Gastroesophageal sphincter (tissue), 4 donors: ENCODE data around the gene TMEM151A. TPM values are rescaled to one million over a fixed set of nuclear protein-coding genes. Genes with fewer than 3 reads are reported as not detected.
"Not testable (repeated sequence)": the region's sequence is repeated elsewhere in the genome, so short reads cannot be mapped to it uniquely, and the experiment has no call there.

ENCODE experiments used
- ATAC-seq: fragments of 150-250 bp; one replicate; pipeline ENCODE4 v1.9.1; 2016; ENCODE audit warnings: mild to moderate bottlenecking, moderate library complexity
- H3K27ac ChIP-seq, 4 donors: fragments of 200-600 bp; sonication (generic) in 3 of 4; 1 replicate in 3 of 4; 2 replicates in 1 of 4; pipeline ENCODE4 v1.5.1; 2016 to 2019
- H3K27me3 ChIP-seq: fragments of 200-600 bp; sonication (generic); one replicate; pipeline ENCODE4 v1.5.1; 2019
- H3K36me3 ChIP-seq, 2 donors: fragments of 200-600 bp; sonication (generic); one replicate each; pipeline ENCODE4 v1.5.1; 2019; ENCODE audit warnings: control low read depth in 1 of 2
- H3K4me1 ChIP-seq, 3 donors: fragments of 200-600 bp; sonication (generic); 1 replicate in 2 of 3; 2 replicates in 1 of 3; pipeline ENCODE4 v1.5.1; 2016 to 2019; ENCODE audit warnings: control low read depth in 2 of 3
- H3K4me3 ChIP-seq, 2 donors: fragments of 200-600 bp; sonication (generic); one replicate each; pipeline ENCODE4 v1.5.1; 2019; ENCODE audit warnings: mild to moderate bottlenecking in 1 of 2, moderate library complexity in 1 of 2
- H3K9me3 ChIP-seq, 3 donors: fragments of 200-600 bp; sonication (generic); one replicate each; pipeline ENCODE4 v1.5.1; 2017 to 2019; ENCODE audit warnings: control low read depth in 2 of 3
- CTCF ChIP-seq, 4 experiments: fragments of 200-600 bp in 2 of 4; fragments of 450-650 bp in 2 of 4; sonication (generic) in 1 of 4; IDR thresholded peaks; one replicate each; pipeline ENCODE4 v1.5.1; 2017 to 2019; ENCODE audit warnings: antibody characterized with exemption in 4 of 4, mild to moderate bottlenecking in 2 of 4, moderate library complexity in 2 of 4
- EP300 ChIP-seq: sonication (generic); formaldehyde crosslinking; IDR thresholded peaks from one replicate; pipeline ENCODE4 v1.6.1; 2017; ENCODE audit warnings: antibody characterized with exemption, mild to moderate bottlenecking
- POLR2A ChIP-seq, 2 donors: fragments of 450-650 bp; IDR thresholded peaks; one replicate each; pipeline ENCODE4 v1.6.1; 2017; ENCODE audit warnings: antibody characterized with exemption in 2 of 2, mild to moderate bottlenecking in 2 of 2, moderate library complexity in 1 of 2
- POLR2AphosphoS5 ChIP-seq: sonication (generic); formaldehyde crosslinking; IDR thresholded peaks from one replicate; pipeline ENCODE4 v1.6.1; 2017; ENCODE audit warnings: antibody characterized with exemption
- WGBS, 2 donors: methylation state at CpG; one replicate each; pipeline ENCODE4 v1.1.5; 2018; ENCODE audit warnings: low coverage in 1 of 2; 5-methylcytosine and 5-hydroxymethylcytosine counted together
- total RNA-seq, 4 donors: library from RNA; depleted of rRNA; stranded (reverse); fragments of >200 nt; gene quantifications; one replicate each; pipeline ENCODE4 v1.1.0, GENCODE V29; 2016

TMEM151A gene
- total RNA-seq, 4 donors from 2014 or later = 0.66 TPM; not detected in 3

DNA sequence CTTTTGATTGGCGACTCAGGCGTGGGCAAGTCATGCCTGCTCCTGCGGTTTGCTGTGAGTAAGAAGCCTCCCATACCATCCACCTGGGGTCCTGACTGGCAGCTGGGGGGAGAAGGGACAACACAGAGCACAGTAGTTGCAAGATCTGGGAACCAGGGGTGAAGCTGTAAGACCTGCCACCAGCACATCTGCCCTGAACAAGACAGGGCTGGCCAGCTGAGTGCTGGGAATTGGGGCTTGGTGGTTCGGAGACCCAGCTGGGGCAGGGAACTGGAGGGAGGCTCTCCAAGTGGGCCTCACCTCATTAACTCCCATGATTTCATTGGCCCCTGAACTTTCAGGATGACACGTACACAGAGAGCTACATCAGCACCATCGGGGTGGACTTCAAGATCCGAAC, 19.9 kb upstream of the TMEM151A start:
- Histone ChIP-seq H3K4me1 (peaks cover 0 to 36% (median 16%) of the 10 kb centered on the region in 3 donors), H3K4me3 (no peak overlapping the region), H3K27ac (no peak overlapping the region), H3K9me3 (no peaks in the 10 kb centered on the region), H3K36me3 (peaks cover 0 to 62% of the 10 kb centered on the region in 2 donors), H3K27me3 (no peaks in the 10 kb centered on the region)
- TF ChIP-seq EP300 (no peak), CTCF (IDR thresholded peaks at IDR 0.05) (no peak), POLR2AphosphoS5 (no peak), POLR2A (IDR thresholded peaks at IDR 0.05) (no peak)
- no peak for ATAC-seq
- WGBS, 2 donors = 75% methylated on average over 5 of the region's 7 CpGs; no CpG with 5 or more reads in 1 of the 2 donors

- Histone ChIP-seq H3K36me3 (peaks cover 0 to 66% of the 10 kb centered on the region in 2 donors), H3K4me3 (no peak overlapping the region), H3K27me3 (no peaks in the 10 kb centered on the region), H3K4me1 (peaks cover 0 to 35% (median 15%) of the 10 kb centered on the region in 3 donors), H3K9me3 (no peaks in the 10 kb centered on the region), H3K27ac (no peak overlapping the region)
- TF ChIP-seq POLR2A (IDR thresholded peaks at IDR 0.05) (no peak), CTCF (IDR thresholded peaks at IDR 0.05) (no peak), EP300 (no peak), POLR2AphosphoS5 (no peak)
- 86% methylated on average over 1 of the region's 2 CpGs; no CpG with 5 or more reads in 1 of the 2 donors for WGBS, 2 donors
- ATAC-seq = no peak
Observed at GRCh38 chr11:66272596-66272995, 19.1 kb upstream of the TMEM151A start.

GRCh38 chr11:66274219-66274618, 17.5 kb upstream of the TMEM151A start:
- Histone ChIP-seq H3K4me3 (no peak overlapping the region), H3K27me3 (peaks cover under 1% of the 10 kb centered on the region), H3K27ac (no peak overlapping the region), H3K9me3 (no peaks in the 10 kb centered on the region), H3K4me1 (peaks cover 2 to 45% (median 21%) of the 10 kb centered on the region in 3 donors), H3K36me3 (peaks cover 0 to 66% of the 10 kb centered on the region in 2 donors)
- TF ChIP-seq POLR2A (IDR thresholded peaks at IDR 0.05) (no peak), EP300 (no peak), CTCF (IDR thresholded peaks at IDR 0.05) (no peak), POLR2AphosphoS5 (no peak)
- ATAC-seq = no peak
- WGBS, 2 donors = 18 to 67% methylated on average over 1 of the region's 1 CpG

DNA sequence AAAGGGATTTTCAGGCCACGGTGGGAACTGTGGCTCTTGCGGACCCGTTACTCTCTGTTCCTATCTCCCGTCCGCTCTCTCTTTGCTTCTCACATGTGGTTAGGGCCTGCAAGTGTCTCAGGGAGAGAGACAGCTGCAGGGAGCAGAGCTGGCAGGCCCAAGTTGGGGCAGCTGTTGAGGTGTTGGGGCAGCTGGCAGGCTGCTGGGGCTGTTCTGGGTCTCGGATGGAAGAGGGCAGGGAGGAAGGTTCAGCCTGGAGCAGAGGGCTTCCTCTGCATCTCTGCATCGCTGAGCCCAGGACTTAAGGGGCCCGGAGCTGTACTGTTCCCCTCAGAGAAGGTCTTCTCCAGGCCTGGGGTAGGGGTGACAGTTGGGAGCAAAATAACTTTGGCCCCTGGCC, 16.3 kb upstream of the TMEM151A start:
- no peak for ATAC-seq
- peaks cover 2 to 35% (median 10%) of the 10 kb centered on the region in 3 donors for H3K4me1 ChIP-seq
- peaks cover 0 to 63% of the 10 kb centered on the region in 2 donors for H3K36me3 ChIP-seq
- no peak for TF ChIP-seq CTCF (IDR thresholded peaks at IDR 0.05)
- no peak for TF ChIP-seq POLR2A (IDR thresholded peaks at IDR 0.05)
- no peak for TF ChIP-seq EP300
- TF ChIP-seq POLR2AphosphoS5 = no peak
- WGBS, 2 donors = 80 to 90% methylated on average over 1 to 2 of the region's 8 CpGs
- peaks cover 3% of the 10 kb centered on the region for H3K27me3 ChIP-seq
- no peaks in the 10 kb centered on the region for H3K9me3 ChIP-seq
- H3K4me3 ChIP-seq = no peak overlapping the region
- H3K27ac ChIP-seq = no peak overlapping the region

DNA sequence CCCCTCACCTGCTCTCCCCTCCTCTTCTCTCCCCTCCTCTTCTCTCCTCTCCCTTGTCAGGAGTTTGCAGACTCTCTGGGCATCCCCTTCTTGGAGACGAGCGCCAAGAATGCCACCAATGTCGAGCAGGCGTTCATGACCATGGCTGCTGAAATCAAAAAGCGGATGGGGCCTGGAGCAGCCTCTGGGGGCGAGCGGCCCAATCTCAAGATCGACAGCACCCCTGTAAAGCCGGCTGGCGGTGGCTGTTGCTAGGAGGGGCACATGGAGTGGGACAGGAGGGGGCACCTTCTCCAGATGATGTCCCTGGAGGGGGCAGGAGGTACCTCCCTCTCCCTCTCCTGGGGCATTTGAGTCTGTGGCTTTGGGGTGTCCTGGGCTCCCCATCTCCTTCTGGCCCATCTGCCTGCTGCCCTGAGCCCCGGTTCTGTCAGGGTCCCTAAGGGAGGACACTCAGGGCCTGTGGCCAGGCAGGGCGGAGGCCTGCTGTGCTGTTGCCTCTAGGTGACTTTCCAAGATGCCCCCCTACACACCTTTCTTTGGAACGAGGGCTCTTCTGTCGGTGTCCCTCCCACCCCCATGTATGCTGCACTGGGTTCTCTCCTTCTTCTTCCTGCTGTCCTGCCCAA, 15.6 kb upstream of the TMEM151A start:
- H3K4me1 ChIP-seq = peaks cover 2 to 28% (median 9%) of the 10 kb centered on the region in 3 donors
- no peak for ATAC-seq
- WGBS, 2 donors = 0% methylated on average over 1 of the region's 14 CpGs; no CpG with 5 or more reads in 1 of the 2 donors
- H3K27ac ChIP-seq = no peak overlapping the region
- peaks cover 0 to 59% of the 10 kb centered on the region in 2 donors for H3K36me3 ChIP-seq
- H3K9me3 ChIP-seq = no peaks in the 10 kb centered on the region
- H3K27me3 ChIP-seq = peaks cover 3% of the 10 kb centered on the region
- TF ChIP-seq CTCF (IDR thresholded peaks at IDR 0.05) (no peak), POLR2A (IDR thresholded peaks at IDR 0.05) (no peak), EP300 (no peak), POLR2AphosphoS5 (no peak)
- H3K4me3 ChIP-seq = no peak overlapping the region

DNA sequence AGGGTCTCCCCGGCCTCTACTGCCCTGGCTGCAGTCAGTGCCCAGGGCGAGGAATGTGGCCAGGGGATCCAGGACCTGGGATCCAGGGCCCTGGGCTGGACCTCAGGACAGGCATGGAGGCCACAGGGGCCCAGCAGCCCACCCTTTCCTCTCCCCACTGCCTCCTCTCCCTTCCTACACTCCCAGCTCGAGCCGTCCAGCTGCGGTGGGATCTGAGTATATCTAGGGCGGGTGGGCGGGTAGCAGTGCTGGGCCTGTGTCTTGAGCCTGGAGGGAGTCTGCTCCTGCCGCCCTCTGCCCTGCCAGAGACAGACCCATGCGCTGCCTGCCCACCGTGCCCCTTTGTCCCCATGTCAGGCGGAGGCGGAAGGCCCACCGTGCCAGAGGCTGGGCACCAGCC, 15.1 kb upstream of the TMEM151A start:
- H3K9me3 ChIP-seq, ATAC-seq, H3K27me3 ChIP-seq, H3K4me3 ChIP-seq: not testable (repeated sequence)
- H3K4me1 ChIP-seq = peaks cover 2 to 23% (median 9%) of the 10 kb centered on the region in 3 donors
- H3K36me3 ChIP-seq = peaks cover 0 to 56% of the 10 kb centered on the region in 2 donors
- H3K27ac ChIP-seq = peak overlapping the region in 1 of 4 donors; percentile 77
- 59 to 61% methylated on average over 3 to 4 of the region's 13 CpGs for WGBS, 2 donors

DNA sequence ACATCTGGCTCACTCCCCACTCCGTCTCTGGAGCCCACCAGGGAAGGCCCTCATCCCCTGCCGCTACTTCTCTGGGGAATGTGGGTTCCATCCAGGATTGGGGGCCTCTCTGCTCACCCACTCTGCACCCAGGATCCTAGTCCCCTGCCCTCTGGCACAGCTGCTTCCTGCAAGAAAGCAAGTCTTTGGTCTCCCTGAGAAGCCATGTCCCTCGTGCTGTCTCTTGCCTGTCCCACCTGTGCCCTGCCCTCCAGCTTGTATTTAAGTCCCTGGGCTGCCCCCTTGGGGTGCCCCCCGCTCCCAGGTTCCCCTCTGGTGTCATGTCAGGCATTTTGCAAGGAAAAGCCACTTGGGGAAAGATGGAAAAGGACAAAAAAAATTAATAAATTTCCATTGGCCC, 14.6 kb upstream of the TMEM151A start:
- H3K4me3 ChIP-seq, ATAC-seq: not testable (repeated sequence)
- H3K27ac ChIP-seq = peak overlapping the region in 2 of 4 donors; percentile 64 to 77

More for the DNA sequence above, 14.6 kb upstream of the TMEM151A start:
- Histone ChIP-seq H3K36me3 (peaks cover 0 to 52% of the 10 kb centered on the region in 2 donors), H3K4me1 (peaks cover 2 to 23% (median 9%) of the 10 kb centered on the region in 3 donors)
- H3K9me3 ChIP-seq, H3K27me3 ChIP-seq: not testable (repeated sequence)
- WGBS, 2 donors = 60 to 82% methylated on average over 1 to 2 of the region's 4 CpGs
